ENCODE results near the gene TOMM70.
"Not testable (repeated sequence)": the region's sequence is repeated elsewhere in the genome, so short reads cannot be mapped to it uniquely, and the experiment has no call there.

Gene TOMM70

GRCh38 chr3:100400780-100401673 is at the start of gene TOMM70, which contains the start of gene LNP1:
Gene TOMM70, minus strand, starts transcription at chr3:100401089. Its CDS starts 140 bp downstream, at chr3:100400949.
Gene LNP1, plus strand, starts transcription at chr3:100401539. Its CDS starts 28,191 bp downstream, at chr3:100429730.
- peaks cover 23% of the 10 kb centered on the region for H3K36me3 Mint-ChIP-seq (ENCODE audit: low read depth)
- intact Hi-C loops (cut with micrococcal nuclease) = loop anchor here (1.0 to 5.0 kb wide), 6 partner anchors 66 to 1171 kb away; partner anchors contain the start of genes CMSS1, NIT2, PCNP and SENP7
- peak within 1 kb of the TSS; percentile 96 for H3K4me3 Mint-ChIP-seq
- H3K4me1 Mint-ChIP-seq (ENCODE audit: low read depth) = peaks cover 37% of the 10 kb centered on the region
- no peaks in the 10 kb centered on the region for H3K9me3 Mint-ChIP-seq
- peak within 1 kb of the TSS; percentile 98 for H3K27ac Mint-ChIP-seq
- H3K27me3 Mint-ChIP-seq = no peaks in the 10 kb centered on the region

- H3K9me3 Mint-ChIP-seq = peaks cover 8% of the 10 kb centered on the region
- no peaks in the 10 kb centered on the region for H3K4me1 Mint-ChIP-seq (ENCODE audit: low read depth)
- no peak overlapping the region for H3K27ac Mint-ChIP-seq
- no peaks in the 10 kb centered on the region for H3K36me3 Mint-ChIP-seq (ENCODE audit: low read depth)
- intact Hi-C loops (cut with micrococcal nuclease) = no loop called here
- no peaks in the 10 kb centered on the region for H3K27me3 Mint-ChIP-seq
- H3K4me3 Mint-ChIP-seq = no peak overlapping the region
Measured at GRCh38 chr3:100449214-100449613, 48.3 kb upstream of the TOMM70 start.

GRCh38 chr3:100448079-100448478 is 47.2 kb upstream of the TOMM70 start:
- peaks cover 8% of the 10 kb centered on the region for H3K9me3 Mint-ChIP-seq
- no peaks in the 10 kb centered on the region for H3K4me1 Mint-ChIP-seq (ENCODE audit: low read depth)
- intact Hi-C loops (cut with micrococcal nuclease) = no loop called here
- no peaks in the 10 kb centered on the region for H3K36me3 Mint-ChIP-seq (ENCODE audit: low read depth)
- no peak overlapping the region for H3K4me3 Mint-ChIP-seq
- no peak overlapping the region for H3K27ac Mint-ChIP-seq
- no peaks in the 10 kb centered on the region for H3K27me3 Mint-ChIP-seq

- H3K4me3 Mint-ChIP-seq; H3K9me3 Mint-ChIP-seq; H3K4me1 Mint-ChIP-seq (ENCODE audit: low read depth); H3K36me3 Mint-ChIP-seq (ENCODE audit: low read depth); intact Hi-C loops (cut with micrococcal nuclease); H3K27me3 Mint-ChIP-seq; H3K27ac Mint-ChIP-seq: not testable (repeated sequence)
Measured at GRCh38 chr3:100447067-100447466, 46.2 kb upstream of the TOMM70 start.

- H3K27ac Mint-ChIP-seq = no peak overlapping the region
- no peak overlapping the region for H3K4me3 Mint-ChIP-seq
- no peaks in the 10 kb centered on the region for H3K36me3 Mint-ChIP-seq (ENCODE audit: low read depth)
- H3K27me3 Mint-ChIP-seq = no peaks in the 10 kb centered on the region
- H3K9me3 Mint-ChIP-seq = peaks cover 8% of the 10 kb centered on the region
- intact Hi-C loops (cut with micrococcal nuclease) = no loop called here
- H3K4me1 Mint-ChIP-seq (ENCODE audit: low read depth) = no peaks in the 10 kb centered on the region
Measured at GRCh38 chr3:100443690-100444089, 42.8 kb upstream of the TOMM70 start.

- Mint-ChIP-seq H3K9me3 (no peaks in the 10 kb centered on the region), H3K27ac (no peak overlapping the region), H3K4me1 (ENCODE audit: low read depth) (no peaks in the 10 kb centered on the region), H3K36me3 (ENCODE audit: low read depth) (no peaks in the 10 kb centered on the region), H3K27me3 (no peaks in the 10 kb centered on the region), H3K4me3 (no peak overlapping the region)
- intact Hi-C loops (cut with micrococcal nuclease) = no loop called here
Measured at GRCh38 chr3:100440895-100441294, 40.0 kb upstream of the TOMM70 start.

GRCh38 chr3:100438623-100438974 is 37.7 kb upstream of the TOMM70 start:
- Mint-ChIP-seq H3K9me3 (no peaks in the 10 kb centered on the region), H3K4me1 (ENCODE audit: low read depth) (no peaks in the 10 kb centered on the region), H3K27me3 (no peaks in the 10 kb centered on the region), H3K4me3 (no peak overlapping the region), H3K27ac (no peak overlapping the region), H3K36me3 (ENCODE audit: low read depth) (no peaks in the 10 kb centered on the region)
- intact Hi-C loops (cut with micrococcal nuclease) = no loop called here

GRCh38 chr3:100437721-100438622 is 37.1 kb upstream of the TOMM70 start:
- intact Hi-C loops (cut with micrococcal nuclease) = no loop called here
- H3K9me3 Mint-ChIP-seq = no peaks in the 10 kb centered on the region
- no peak overlapping the region for H3K4me3 Mint-ChIP-seq
- H3K36me3 Mint-ChIP-seq (ENCODE audit: low read depth) = no peaks in the 10 kb centered on the region
- H3K27me3 Mint-ChIP-seq = no peaks in the 10 kb centered on the region
- H3K27ac Mint-ChIP-seq = no peak overlapping the region
- no peaks in the 10 kb centered on the region for H3K4me1 Mint-ChIP-seq (ENCODE audit: low read depth)

- no peaks in the 10 kb centered on the region for H3K4me1 Mint-ChIP-seq (ENCODE audit: low read depth)
- intact Hi-C loops (cut with micrococcal nuclease) = no loop called here
- no peaks in the 10 kb centered on the region for H3K27me3 Mint-ChIP-seq
- H3K27ac Mint-ChIP-seq = no peak overlapping the region
- H3K36me3 Mint-ChIP-seq (ENCODE audit: low read depth) = no peaks in the 10 kb centered on the region
- H3K9me3 Mint-ChIP-seq = no peaks in the 10 kb centered on the region
- no peak overlapping the region for H3K4me3 Mint-ChIP-seq
Measured at GRCh38 chr3:100436951-100437350, 36.1 kb upstream of the TOMM70 start.

GRCh38 chr3:100429187-100429716 is 28.4 kb upstream of the TOMM70 start:
- H3K4me1 Mint-ChIP-seq (ENCODE audit: low read depth) = no peaks in the 10 kb centered on the region
- H3K27me3 Mint-ChIP-seq = no peaks in the 10 kb centered on the region
- H3K4me3 Mint-ChIP-seq = no peak overlapping the region
- H3K9me3 Mint-ChIP-seq = no peaks in the 10 kb centered on the region
- H3K36me3 Mint-ChIP-seq (ENCODE audit: low read depth) = no peaks in the 10 kb centered on the region
- no peak overlapping the region for H3K27ac Mint-ChIP-seq
- intact Hi-C loops (cut with micrococcal nuclease) = no loop called here

GRCh38 chr3:100427699-100428098 is 26.8 kb upstream of the TOMM70 start:
- no peaks in the 10 kb centered on the region for H3K36me3 Mint-ChIP-seq (ENCODE audit: low read depth)
- intact Hi-C loops (cut with micrococcal nuclease) = no loop called here

GRCh38 chr3:100426067-100426682 is 25.3 kb upstream of the TOMM70 start:
- H3K27me3 Mint-ChIP-seq = no peaks in the 10 kb centered on the region
- intact Hi-C loops (cut with micrococcal nuclease) = no loop called here
- H3K9me3 Mint-ChIP-seq = no peaks in the 10 kb centered on the region
- H3K4me1 Mint-ChIP-seq (ENCODE audit: low read depth) = no peaks in the 10 kb centered on the region
- no peaks in the 10 kb centered on the region for H3K36me3 Mint-ChIP-seq (ENCODE audit: low read depth)
- H3K4me3 Mint-ChIP-seq = no peak overlapping the region
- no peak overlapping the region for H3K27ac Mint-ChIP-seq

More at GRCh38 chr3:100427699-100428098, 26.8 kb upstream of the TOMM70 start:
- Mint-ChIP-seq H3K27me3 (no peaks in the 10 kb centered on the region), H3K9me3 (no peaks in the 10 kb centered on the region), H3K4me3 (no peak overlapping the region), H3K4me1 (ENCODE audit: low read depth) (no peaks in the 10 kb centered on the region), H3K27ac (no peak overlapping the region)

GRCh38 chr3:100425316-100425715 is 24.4 kb upstream of the TOMM70 start:
- intact Hi-C loops (cut with micrococcal nuclease) = no loop called here
- Mint-ChIP-seq H3K9me3 (no peaks in the 10 kb centered on the region), H3K36me3 (ENCODE audit: low read depth) (no peaks in the 10 kb centered on the region), H3K27ac (no peak overlapping the region), H3K4me1 (ENCODE audit: low read depth) (peaks cover under 1% of the 10 kb centered on the region), H3K4me3 (no peak overlapping the region), H3K27me3 (no peaks in the 10 kb centered on the region)

Data from dendritic cell treated with granulocyte-macrophage colony-stimulating factor and Interleukin-4, amounts not matched to agents 40 ng/mL and 50 ng/mL, for 4 days (primary cell).